ENCODE results near the gene SRD5A2.

GRCh38 chr2:31598694-31599093 is 18.0 kb upstream of the SRD5A2 start:
- TF ChIP-seq CTCF (IDR thresholded peaks at IDR 0.05; ENCODE audit: insufficient read depth, low read length, poor library complexity, severe bottlenecking), result no peak
- TF ChIP-seq EZH2phosphoT487 (conservative IDR thresholded peaks at IDR 0.05; ENCODE audit: low read length), result no peak
